DOHH2 (cell line): ENCODE data around the gene C7orf33.

Source experiments
- H3F3A ChIP-seq: fragments of 200-600 bp; sonication (generic), shearing (Covaris generic); 2 replicates; pipeline ENCODE4 v1.6.0; 2016; ENCODE audit warnings: antibody characterized with exemption, mild to moderate bottlenecking; ENCODE audit not compliant: control insufficient read depth, insufficient read depth
- H3K27ac ChIP-seq: fragments of 200-600 bp; sonication (generic); 2 replicates; pipeline ENCODE4 v1.5.1; 2014; ENCODE audit warnings: low read depth, mild to moderate bottlenecking, low read length, moderate library complexity
- H3K27me3 ChIP-seq: fragments of 200-600 bp; sonication (generic); 2 replicates; pipeline ENCODE4 v1.6.1; 2014; ENCODE audit warnings: mild to moderate bottlenecking, low read length, mixed read lengths; ENCODE audit not compliant: control insufficient read depth
- H3K36me3 ChIP-seq: fragments of 200-600 bp; sonication (generic); 2 replicates; pipeline ENCODE4 v1.6.1; 2014; ENCODE audit warnings: mild to moderate bottlenecking, low read length, moderate library complexity, mixed read lengths; ENCODE audit not compliant: control insufficient read depth
- H3K4me1 ChIP-seq: fragments of 200-600 bp; sonication (generic); 2 replicates; pipeline ENCODE4 v1.6.1; 2014; ENCODE audit warnings: mild to moderate bottlenecking, low read length, mixed read lengths; ENCODE audit not compliant: control insufficient read depth
- H3K4me2 ChIP-seq: fragments of 200-600 bp; sonication (generic); 2 replicates; pipeline ENCODE4 v1.6.0; 2014; ENCODE audit warnings: mild to moderate bottlenecking, low read length, moderate library complexity
- H3K4me3 ChIP-seq: fragments of 200-600 bp; sonication (generic); 2 replicates; pipeline ENCODE4 v1.5.1; 2014; ENCODE audit warnings: mild to moderate bottlenecking, low read length, mixed read lengths
- H3K79me2 ChIP-seq: fragments of 200-600 bp; sonication (generic); 2 replicates; pipeline ENCODE4 v1.6.1; 2014; ENCODE audit warnings: mild to moderate bottlenecking, low read length, mixed read lengths; ENCODE audit not compliant: control insufficient read depth
- H3K9me2 ChIP-seq: fragments of 200-600 bp; sonication (generic); replicated peaks from 2 replicates; pipeline ENCODE4 v1.6.1; 2014; ENCODE audit warnings: mild to moderate bottlenecking, low read length, mixed read lengths; ENCODE audit not compliant: control insufficient read depth
- H3K9me3 ChIP-seq: fragments of 200-600 bp; sonication (generic); 2 replicates; pipeline ENCODE4 v1.6.1; 2014; ENCODE audit warnings: antibody characterized with exemption, low read length, mixed read lengths; ENCODE audit not compliant: control insufficient read depth, insufficient read depth
- H4K20me1 ChIP-seq: fragments of 200-600 bp; sonication (generic); 2 replicates; pipeline ENCODE4 v1.6.0; 2014; ENCODE audit warnings: low read depth, mild to moderate bottlenecking, antibody characterized with exemption, low read length, moderate library complexity; ENCODE audit not compliant: control insufficient read depth, insufficient read depth
- EZH2phosphoT487 ChIP-seq: fragments of 200-600 bp; sonication (generic); IDR thresholded peaks from 2 replicates; pipeline ENCODE4 v1.6.1; 2017; ENCODE audit warnings: borderline replicate concordance, mild to moderate bottlenecking, antibody characterized with exemption, low read length, moderate library complexity, mixed read lengths
- TF ChIP-seq, protein P1 (sequence below): fragments of 200-600 bp; sonication (generic); IDR thresholded peaks from one replicate; pipeline ENCODE4 v1.5.1; 2014; ENCODE audit warnings: antibody characterized with exemption, mild to moderate bottlenecking, low read depth, low read length; ENCODE audit not compliant: poor library complexity, severe bottlenecking

Gene C7orf33

DNA sequence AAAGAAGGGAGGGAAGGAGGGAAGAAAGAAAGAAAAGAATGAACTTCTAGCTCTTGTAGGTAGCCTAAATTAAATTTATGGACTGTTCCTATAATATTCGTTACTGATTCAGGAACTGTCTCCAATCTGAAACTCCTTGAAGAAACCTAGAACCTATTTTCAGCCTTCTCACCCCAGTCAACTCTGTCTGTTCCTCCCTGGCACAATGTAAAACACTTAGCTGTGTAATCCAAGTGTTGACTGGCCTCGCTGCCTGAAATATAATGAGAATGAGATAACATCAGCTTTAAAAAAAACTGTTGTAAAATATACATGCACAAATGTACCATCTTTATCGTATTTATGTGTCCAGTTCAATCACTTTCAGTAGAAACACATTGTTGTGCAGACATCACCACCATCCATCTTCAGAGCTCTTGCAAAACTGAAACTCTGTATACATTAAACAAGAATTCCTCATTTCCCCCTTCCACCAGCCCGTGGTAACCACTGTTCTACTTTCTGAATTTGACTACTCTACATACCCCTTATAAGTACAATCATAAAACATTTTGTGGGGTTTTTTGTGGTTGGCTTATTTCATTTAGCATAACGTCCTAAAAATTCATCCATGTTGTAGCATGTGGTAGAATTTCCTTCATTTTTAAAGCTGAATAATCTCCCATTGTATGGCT, 6.3 kb upstream of the C7orf33 start:
- no peak overlapping the region for H3K27ac ChIP-seq
- no peaks in the 10 kb centered on the region for H3K79me2 ChIP-seq
- no peaks in the 10 kb centered on the region for H3K36me3 ChIP-seq
- no peak overlapping the region for H3K4me2 ChIP-seq
- H3K27me3 ChIP-seq, result peaks cover 45% of the 10 kb centered on the region
- H3F3A ChIP-seq, result no peaks in the 10 kb centered on the region
- H3K4me1 ChIP-seq, result no peaks in the 10 kb centered on the region
- no peaks in the 10 kb centered on the region for H4K20me1 ChIP-seq
- no peak for TF ChIP-seq EZH2phosphoT487
- TF ChIP-seq, protein P1, sequence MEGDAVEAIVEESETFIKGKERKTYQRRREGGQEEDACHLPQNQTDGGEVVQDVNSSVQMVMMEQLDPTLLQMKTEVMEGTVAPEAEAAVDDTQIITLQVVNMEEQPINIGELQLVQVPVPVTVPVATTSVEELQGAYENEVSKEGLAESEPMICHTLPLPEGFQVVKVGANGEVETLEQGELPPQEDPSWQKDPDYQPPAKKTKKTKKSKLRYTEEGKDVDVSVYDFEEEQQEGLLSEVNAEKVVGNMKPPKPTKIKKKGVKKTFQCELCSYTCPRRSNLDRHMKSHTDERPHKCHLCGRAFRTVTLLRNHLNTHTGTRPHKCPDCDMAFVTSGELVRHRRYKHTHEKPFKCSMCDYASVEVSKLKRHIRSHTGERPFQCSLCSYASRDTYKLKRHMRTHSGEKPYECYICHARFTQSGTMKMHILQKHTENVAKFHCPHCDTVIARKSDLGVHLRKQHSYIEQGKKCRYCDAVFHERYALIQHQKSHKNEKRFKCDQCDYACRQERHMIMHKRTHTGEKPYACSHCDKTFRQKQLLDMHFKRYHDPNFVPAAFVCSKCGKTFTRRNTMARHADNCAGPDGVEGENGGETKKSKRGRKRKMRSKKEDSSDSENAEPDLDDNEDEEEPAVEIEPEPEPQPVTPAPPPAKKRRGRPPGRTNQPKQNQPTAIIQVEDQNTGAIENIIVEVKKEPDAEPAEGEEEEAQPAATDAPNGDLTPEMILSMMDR, result no peak
- H3K4me3 ChIP-seq, result no peak overlapping the region
- H3K9me2 ChIP-seq, result no peaks in the 10 kb centered on the region
- no peaks in the 10 kb centered on the region for H3K9me3 ChIP-seq

DNA sequence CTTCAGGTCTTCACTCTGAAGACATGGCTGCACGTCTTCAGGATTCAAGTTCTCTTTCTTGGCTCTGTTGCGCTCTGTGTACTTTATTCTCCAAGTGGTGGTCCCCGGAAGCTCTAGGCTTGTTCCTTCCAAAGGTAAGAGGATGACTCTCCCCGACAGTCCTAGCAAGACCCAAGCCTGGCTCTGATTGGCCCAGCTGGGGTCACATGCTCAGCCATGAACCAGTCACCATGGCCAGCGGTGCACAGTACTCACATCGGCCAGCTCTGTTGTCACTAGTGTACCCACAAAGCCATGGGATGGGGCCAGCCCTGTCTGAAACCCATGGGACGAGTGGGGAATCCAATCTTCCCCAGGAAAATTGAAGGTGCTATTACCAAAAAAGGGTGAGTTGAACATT, 5.2 kb upstream of the C7orf33 start:
- Histone ChIP-seq H3K27ac (no peak overlapping the region), H4K20me1 (no peaks in the 10 kb centered on the region)
- TF ChIP-seq, protein P1, result no peak
- no peak for TF ChIP-seq EZH2phosphoT487

DNA sequence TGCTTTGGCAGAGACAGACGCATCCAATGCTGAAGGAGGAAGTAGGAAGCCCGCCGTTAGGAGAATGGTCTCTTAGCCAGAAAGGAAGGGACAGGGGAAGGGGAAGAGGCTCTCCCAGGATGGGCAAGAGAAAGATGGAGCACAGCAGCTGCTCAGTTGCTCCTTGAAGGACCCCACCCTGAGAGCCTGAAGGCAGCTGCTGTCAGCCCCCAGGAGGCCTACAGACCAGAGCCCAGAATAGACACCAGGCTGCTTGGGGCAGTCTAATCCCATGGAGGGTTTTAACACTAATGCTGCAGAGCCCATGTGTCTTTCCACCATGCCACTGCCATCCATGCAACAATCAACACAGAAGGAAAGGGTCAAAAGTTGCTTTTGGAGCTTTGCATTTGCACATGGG, 3.5 kb upstream of the C7orf33 start:
- no peaks in the 10 kb centered on the region for H3K9me3 ChIP-seq
- peaks cover 48% of the 10 kb centered on the region for H3K27me3 ChIP-seq
- H3K4me2 ChIP-seq, result no peak overlapping the region
- no peaks in the 10 kb centered on the region for H3F3A ChIP-seq
- H3K27ac ChIP-seq, result no peak overlapping the region
- no peak for TF ChIP-seq EZH2phosphoT487
- TF ChIP-seq, protein P1, result no peak
- no peaks in the 10 kb centered on the region for H3K4me1 ChIP-seq
- no peaks in the 10 kb centered on the region for H3K36me3 ChIP-seq
- H3K4me3 ChIP-seq, result no peak overlapping the region
- no peaks in the 10 kb centered on the region for H3K9me2 ChIP-seq
- H3K79me2 ChIP-seq, result no peaks in the 10 kb centered on the region
- no peaks in the 10 kb centered on the region for H4K20me1 ChIP-seq

More for the DNA sequence above, 5.2 kb upstream of the C7orf33 start:
- Histone ChIP-seq H3K9me3 (no peaks in the 10 kb centered on the region), H3K4me2 (no peak overlapping the region), H3K4me3 (no peak overlapping the region), H3K9me2 (no peaks in the 10 kb centered on the region), H3K36me3 (no peaks in the 10 kb centered on the region), H3K27me3 (peaks cover 50% of the 10 kb centered on the region), H3K79me2 (no peaks in the 10 kb centered on the region), H3K4me1 (no peaks in the 10 kb centered on the region), H3F3A (no peaks in the 10 kb centered on the region)
